ENCODE data around the gene PPFIA3.
A peak's percentile ranks its signal among the peaks of the same experiment; 100 is the strongest.
"Not testable (repeated sequence)": the region's sequence is repeated elsewhere in the genome, so short reads cannot be mapped to it uniquely, and the experiment has no call there.

PPFIA3 gene

DNA sequence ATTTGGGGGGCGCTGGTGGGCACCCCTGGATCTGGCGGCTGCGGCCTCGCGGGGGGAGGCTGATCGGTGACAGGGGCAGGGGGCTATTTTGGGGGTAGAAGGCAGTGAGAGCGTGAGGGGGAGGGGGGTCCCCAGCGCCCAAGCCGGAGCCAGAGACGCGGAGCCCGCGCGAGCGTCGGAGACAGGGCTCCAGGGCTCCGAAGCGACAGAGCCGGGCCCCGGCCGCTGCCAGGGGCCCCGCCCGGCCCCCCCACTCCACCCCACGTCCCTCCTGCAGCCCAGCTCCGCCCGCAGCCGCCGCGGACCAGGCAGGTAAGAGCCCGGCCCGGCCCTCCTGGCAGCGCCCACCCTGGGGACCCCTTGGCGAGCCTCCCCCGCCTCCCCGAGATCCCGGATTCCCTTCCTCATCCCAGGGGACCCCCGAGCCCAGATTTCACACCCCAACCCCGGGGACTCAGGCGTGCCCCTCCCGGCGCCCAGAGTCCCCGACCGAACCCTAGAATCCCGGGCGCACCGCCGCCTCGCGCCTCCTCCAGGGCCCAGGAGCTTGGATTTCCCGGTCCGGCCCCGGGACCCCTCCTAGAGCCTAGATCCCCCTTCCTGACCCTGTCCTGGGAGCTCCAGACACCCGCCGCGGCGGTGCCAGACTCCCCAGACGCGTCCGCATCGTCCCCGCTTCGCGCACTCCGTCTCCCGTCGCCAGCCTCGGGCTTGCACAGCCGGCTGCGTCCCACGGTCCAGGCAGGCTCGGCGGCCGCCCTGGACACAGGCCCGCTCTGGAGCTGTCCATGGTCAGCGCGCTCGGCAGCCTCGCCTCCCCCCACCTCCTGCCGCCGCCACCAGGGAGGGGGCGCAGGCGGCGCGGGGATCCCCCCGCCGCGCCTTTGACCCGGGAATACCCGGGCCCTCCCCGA, at the start of gene PPFIA3:
TSS of gene PPFIA3 (plus strand) at position 134 of the 914 bp plus-strand sequence. CDS start 8,330 bp downstream, outside the sequence.
- peak within 1 kb of the TSS; percentile 71 for H3K4me3 ChIP-seq (ENCODE audit: low read depth, low read length)
- TF ChIP-seq, protein P1, sequence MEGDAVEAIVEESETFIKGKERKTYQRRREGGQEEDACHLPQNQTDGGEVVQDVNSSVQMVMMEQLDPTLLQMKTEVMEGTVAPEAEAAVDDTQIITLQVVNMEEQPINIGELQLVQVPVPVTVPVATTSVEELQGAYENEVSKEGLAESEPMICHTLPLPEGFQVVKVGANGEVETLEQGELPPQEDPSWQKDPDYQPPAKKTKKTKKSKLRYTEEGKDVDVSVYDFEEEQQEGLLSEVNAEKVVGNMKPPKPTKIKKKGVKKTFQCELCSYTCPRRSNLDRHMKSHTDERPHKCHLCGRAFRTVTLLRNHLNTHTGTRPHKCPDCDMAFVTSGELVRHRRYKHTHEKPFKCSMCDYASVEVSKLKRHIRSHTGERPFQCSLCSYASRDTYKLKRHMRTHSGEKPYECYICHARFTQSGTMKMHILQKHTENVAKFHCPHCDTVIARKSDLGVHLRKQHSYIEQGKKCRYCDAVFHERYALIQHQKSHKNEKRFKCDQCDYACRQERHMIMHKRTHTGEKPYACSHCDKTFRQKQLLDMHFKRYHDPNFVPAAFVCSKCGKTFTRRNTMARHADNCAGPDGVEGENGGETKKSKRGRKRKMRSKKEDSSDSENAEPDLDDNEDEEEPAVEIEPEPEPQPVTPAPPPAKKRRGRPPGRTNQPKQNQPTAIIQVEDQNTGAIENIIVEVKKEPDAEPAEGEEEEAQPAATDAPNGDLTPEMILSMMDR (IDR thresholded peaks at IDR 0.05; ENCODE audit: borderline replicate concordance, insufficient read depth, low read depth, low read length), result no peak

DNA sequence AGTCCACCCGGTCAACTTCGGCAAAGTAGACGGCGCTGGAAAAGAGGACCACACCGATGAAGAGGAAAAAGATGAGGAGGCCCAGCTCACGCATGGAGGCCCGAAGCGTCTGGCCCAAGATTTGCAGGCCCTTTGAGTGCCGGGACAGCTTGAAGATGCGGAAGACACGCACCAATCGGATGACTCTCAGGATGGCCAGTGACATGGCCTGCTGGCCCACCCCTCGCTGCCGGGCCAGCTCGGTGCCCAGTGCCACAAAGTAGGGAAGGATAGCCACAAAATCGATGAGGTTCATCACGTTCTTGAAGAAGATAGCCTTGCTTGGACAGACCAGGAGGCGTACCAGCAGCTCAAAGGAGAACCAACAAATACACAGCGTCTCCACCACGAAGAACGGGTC, 48.9 kb upstream of the PPFIA3 start:
- TF ChIP-seq, protein P1 (IDR thresholded peaks at IDR 0.05; ENCODE audit: borderline replicate concordance, insufficient read depth, low read depth, low read length), result no peak
- no peak overlapping the region for H3K4me3 ChIP-seq (ENCODE audit: low read depth, low read length)

DNA sequence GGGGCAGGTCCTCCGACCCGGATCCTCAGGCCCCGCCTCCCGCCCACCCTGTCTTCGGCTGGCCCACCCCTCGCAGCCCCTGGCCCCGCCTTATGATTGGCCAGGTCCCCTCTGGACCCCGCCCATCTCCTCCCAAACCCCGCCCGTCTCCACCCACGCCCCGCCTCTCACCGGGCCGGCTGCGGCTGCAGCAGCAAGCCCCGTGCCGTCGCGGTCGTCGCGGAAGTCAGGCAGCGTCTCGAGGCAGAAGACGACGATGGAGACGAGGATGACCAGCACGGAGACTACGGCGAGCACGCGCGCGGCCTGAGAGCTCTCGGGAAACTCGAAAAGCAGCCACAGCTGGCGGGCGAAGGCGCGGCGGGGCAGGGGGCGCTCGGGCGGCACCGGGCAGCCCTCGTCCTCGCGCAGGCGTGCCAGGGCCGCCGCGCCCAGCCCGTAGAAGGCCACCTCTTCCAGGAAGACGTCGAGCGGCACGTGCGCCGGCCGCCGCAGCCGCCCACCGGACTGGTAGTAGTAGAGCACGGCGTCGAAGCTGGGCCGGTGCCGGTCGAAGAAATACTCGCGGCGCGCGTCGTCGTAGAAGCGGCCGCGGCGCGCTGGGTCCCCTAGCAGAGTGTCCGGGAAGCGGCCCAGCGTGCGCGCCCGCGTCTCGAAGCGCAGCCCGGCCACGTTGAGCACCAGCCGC, 47.3 kb upstream of the PPFIA3 start:
- no peak overlapping the region for H3K4me3 ChIP-seq (ENCODE audit: low read depth, low read length)
- TF ChIP-seq, protein P1 (IDR thresholded peaks at IDR 0.05; ENCODE audit: borderline replicate concordance, insufficient read depth, low read depth, low read length), result no peak

DNA sequence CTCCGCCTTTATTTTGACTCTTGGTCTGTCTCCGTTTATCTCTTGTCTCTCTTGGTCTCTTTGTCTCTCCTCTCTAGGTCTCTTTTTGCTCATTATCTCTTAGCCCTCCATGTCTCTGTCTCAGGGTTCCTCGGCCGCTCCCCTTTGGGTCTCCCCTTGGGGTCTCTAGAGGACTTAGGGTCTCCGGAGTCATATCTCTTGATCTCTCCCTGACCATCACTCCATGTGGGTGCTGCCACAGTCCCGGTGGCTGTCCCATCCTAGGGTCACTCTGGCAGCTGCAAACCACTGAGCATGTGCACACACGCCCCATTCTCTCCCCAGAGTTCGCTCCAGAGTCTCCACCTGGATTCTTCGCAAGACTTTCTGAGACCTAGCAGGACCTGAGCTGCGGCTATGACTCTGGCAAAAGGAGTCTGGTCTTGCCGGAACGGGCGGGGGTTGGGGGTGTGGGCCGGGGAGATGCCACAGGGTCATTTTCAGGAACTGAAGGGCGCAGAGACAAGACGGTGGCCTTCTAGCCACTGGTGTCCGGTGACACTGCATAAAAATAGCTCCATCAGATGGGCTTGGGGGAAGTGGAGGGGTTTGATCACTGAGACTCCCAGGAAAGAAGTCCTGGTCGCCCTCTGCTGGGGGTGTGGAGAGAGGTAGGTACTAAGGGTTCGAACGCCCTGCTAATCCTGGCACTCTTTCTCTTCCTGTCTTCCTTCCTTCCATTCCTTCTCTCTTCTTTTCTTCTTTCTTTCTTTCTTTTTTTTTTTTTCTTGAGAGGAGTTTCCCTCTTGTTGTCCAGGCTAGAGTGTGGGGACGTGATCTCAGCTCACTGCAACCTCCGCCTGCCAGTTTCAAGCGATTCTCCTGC, 45.6 kb upstream of the PPFIA3 start:
- H3K4me3 ChIP-seq (ENCODE audit: low read depth, low read length), result no peak overlapping the region
- TF ChIP-seq, protein P1 (IDR thresholded peaks at IDR 0.05; ENCODE audit: borderline replicate concordance, insufficient read depth, low read depth, low read length), result peak; percentile 32

DNA sequence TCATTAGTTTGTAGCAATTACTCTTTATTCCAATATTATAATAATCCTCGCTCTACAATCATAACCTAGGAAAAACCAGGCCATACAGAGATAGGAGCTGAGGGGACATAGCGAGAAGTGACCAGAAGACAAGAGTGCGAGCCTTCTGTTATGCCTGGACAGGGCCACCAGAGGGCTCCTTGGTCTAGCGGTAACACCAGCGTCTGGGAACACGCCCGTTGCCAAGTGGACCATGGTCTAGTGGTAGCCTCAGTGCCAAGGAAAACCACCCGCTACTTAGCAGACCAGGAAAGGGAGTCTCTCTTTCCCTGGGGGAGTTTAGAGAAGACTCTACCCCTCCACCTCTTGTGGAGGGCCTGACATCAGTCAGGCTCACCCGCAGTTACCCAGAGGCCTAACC, 44.5 kb upstream of the PPFIA3 start:
- TF ChIP-seq, protein P1 (IDR thresholded peaks at IDR 0.05; ENCODE audit: borderline replicate concordance, insufficient read depth, low read depth, low read length), result peak; percentile 54
- H3K4me3 ChIP-seq (ENCODE audit: low read depth, low read length), result not testable (repeated sequence)

DNA sequence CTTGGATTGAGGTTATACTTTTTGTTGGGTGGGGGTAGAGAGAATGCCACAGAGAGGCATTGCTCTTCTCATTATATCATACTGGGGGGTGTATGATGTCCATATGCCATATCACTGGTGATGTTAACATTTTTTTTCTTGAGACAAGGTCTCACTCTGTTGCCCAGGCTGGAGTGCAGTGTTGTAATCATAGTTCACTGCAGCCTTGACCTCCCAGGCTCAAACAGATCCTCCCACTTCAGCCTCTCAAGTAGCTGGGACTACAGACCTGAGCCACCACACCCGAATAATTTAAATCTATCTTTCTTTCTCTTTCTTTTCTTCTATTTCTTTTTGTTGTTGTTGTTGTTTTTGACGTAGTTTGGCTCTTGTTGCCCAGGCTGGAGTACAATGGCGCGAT, 39.0 kb upstream of the PPFIA3 start:
- TF ChIP-seq, protein P1 (IDR thresholded peaks at IDR 0.05; ENCODE audit: borderline replicate concordance, insufficient read depth, low read depth, low read length), result no peak

More for the DNA sequence above, 39.0 kb upstream of the PPFIA3 start:
- no peak overlapping the region for H3K4me3 ChIP-seq (ENCODE audit: low read depth, low read length)

All from GM12875 (cell line).